SK-N-MC (cell line): Measurements from ENCODE around the gene WDR77.

Experiments
- EZH2 ChIP-seq: fragments of 200-600 bp; sonication (generic); IDR thresholded peaks from one replicate; pipeline ENCODE4 v1.6.1; 2017; ENCODE audit warnings: antibody characterized with exemption
- POLR2AphosphoS5 ChIP-seq: IDR thresholded peaks from 2 replicates; pipeline ENCODE4 v1.6.1; 2012; ENCODE audit warnings: mild to moderate bottlenecking, low read depth, low read length, borderline replicate concordance

- TF ChIP-seq EZH2 (no peak), POLR2AphosphoS5 (no peak)
Measured at GRCh38 chr1:111446546-111446945, 2.5 kb downstream of the WDR77 start.
